Measurements from ENCODE around the gene INPP4B.

Gene INPP4B

GRCh38 chr4:142044271-142044670, 801.8 kb downstream of the INPP4B start:
- no peak for DNase-seq

GRCh38 chr4:142043509-142043908, 802.6 kb downstream of the INPP4B start:
- DNase-seq: no peak

- DNase-seq: no peak
Observed at GRCh38 chr4:142041788-142042187, 804.3 kb downstream of the INPP4B start.

- no peak for DNase-seq
Observed at GRCh38 chr4:142040043-142040442, 806.1 kb downstream of the INPP4B start.

- DNase-seq: no peak
Observed at GRCh38 chr4:142036795-142037583, 809.1 kb downstream of the INPP4B start.

- DNase-seq: no peak
Observed at GRCh38 chr4:142035566-142035965, 810.5 kb downstream of the INPP4B start.

GRCh38 chr4:142034101-142034500, 812.0 kb downstream of the INPP4B start:
- no peak for DNase-seq

GRCh38 chr4:142030010-142030409, 816.1 kb downstream of the INPP4B start:
- no peak for DNase-seq

GRCh38 chr4:142021761-142022160, 824.3 kb downstream of the INPP4B start:
- DNase-seq: no peak

GRCh38 chr4:142021181-142021580, 824.9 kb downstream of the INPP4B start:
- no peak for DNase-seq

- DNase-seq: no peak
Observed at GRCh38 chr4:142016031-142016430, 830.1 kb downstream of the INPP4B start.

GRCh38 chr4:142009751-142010150, 836.4 kb downstream of the INPP4B start:
- no peak for DNase-seq

GRCh38 chr4:142005519-142005918, 840.6 kb downstream of the INPP4B start:
- no peak for DNase-seq

GRCh38 chr4:141999446-142000143, 846.5 kb downstream of the INPP4B start:
- DNase-seq: no peak

GRCh38 chr4:141995056-141995455, 851.0 kb downstream of the INPP4B start:
- no peak for DNase-seq

GRCh38 chr4:141977433-141977832, 868.7 kb downstream of the INPP4B start:
- no peak for DNase-seq
